HG03097 (cell line): Measurements from ENCODE around the gene GATA3.

Experiments
- ATAC-seq: cut with Tn5 transposase; IDR thresholded peaks from one replicate; pipeline ENCODE4 v1.9.1; 2021; ENCODE audit not compliant: unreplicated experiment, low FRiP score

The GATA3 gene

GRCh38 chr10:8088504-8088903 is 34.0 kb downstream of the GATA3 start:
- peak; percentile 76 for ATAC-seq

GRCh38 chr10:8092428-8092827 is 37.9 kb downstream of the GATA3 start:
- no peak for ATAC-seq

- ATAC-seq: no peak
These were observed 41.5 kb downstream of the GATA3 start for GRCh38 chr10:8095959-8096358.

GRCh38 chr10:8096931-8097330 is 42.4 kb downstream of the GATA3 start:
- ATAC-seq: no peak

GRCh38 chr10:8100366-8100765 is 45.9 kb downstream of the GATA3 start:
- no peak for ATAC-seq

- ATAC-seq: no peak
These were observed 48.4 kb downstream of the GATA3 start for GRCh38 chr10:8102708-8103401.

GRCh38 chr10:8103543-8103942 is 49.1 kb downstream of the GATA3 start:
- no peak for ATAC-seq

- ATAC-seq: no peak
These were observed 49.5 kb downstream of the GATA3 start for GRCh38 chr10:8104005-8104404.

- no peak for ATAC-seq
These were observed 50.2 kb downstream of the GATA3 start for GRCh38 chr10:8104721-8105120.

- no peak for ATAC-seq
These were observed 51.4 kb downstream of the GATA3 start for GRCh38 chr10:8105932-8106331.

GRCh38 chr10:8112230-8112905 is 57.9 kb downstream of the GATA3 start:
- no peak for ATAC-seq

GRCh38 chr10:8112942-8113442 is 58.5 kb downstream of the GATA3 start:
- ATAC-seq: no peak

GRCh38 chr10:8113616-8114015 is 59.1 kb downstream of the GATA3 start:
- ATAC-seq: no peak

- no peak for ATAC-seq
These were observed 60.5 kb downstream of the GATA3 start for GRCh38 chr10:8114741-8115617.

- no peak for ATAC-seq
These were observed 61.1 kb downstream of the GATA3 start for GRCh38 chr10:8115618-8115980.

- no peak for ATAC-seq
These were observed 62.0 kb downstream of the GATA3 start for GRCh38 chr10:8116474-8116873.

GRCh38 chr10:8116926-8117493 is 62.5 kb downstream of the GATA3 start:
- ATAC-seq: no peak

- no peak for ATAC-seq
These were observed 66.9 kb downstream of the GATA3 start for GRCh38 chr10:8121201-8121890.

- ATAC-seq: no peak
These were observed 68.3 kb downstream of the GATA3 start for GRCh38 chr10:8122611-8123369.

- no peak for ATAC-seq
These were observed 69.9 kb downstream of the GATA3 start for GRCh38 chr10:8124436-8124835.
